ENCODE results near the gene BBS1. TPM values are rescaled to one million over a fixed set of nuclear protein-coding genes. Genes with fewer than 3 reads are reported as not detected.
"Not testable (repeated sequence)": the region's sequence is repeated elsewhere in the genome, so short reads cannot be mapped to it uniquely, and the experiment has no call there.

Gene BBS1
- total and polyA plus RNA-seq, 10 donors = 5.2 to 60.5 (median 30.2) TPM

- Histone ChIP-seq H3K4me3 (no peak overlapping the region), H3K4me1 (peaks cover 9 to 28% (median 20%) of the 10 kb centered on the region in 6 donors), H3K36me3 (peaks cover 0 to 90% (median 61%) of the 10 kb centered on the region in 6 donors), H3K27ac (no peak overlapping the region), H3K27me3 (replicated peaks in 1 of 7) (no peaks in the 10 kb centered on the region), H3K9me3 (no peaks in the 10 kb centered on the region)
- 84 to 93% (median 87%) methylated on average over 10 to 16 of the region's 16 CpGs for WGBS, 5 donors
- TF ChIP-seq POLR2A (IDR thresholded peaks at IDR 0.05) = no peak
- peak in 1 of 3 donors; percentile 47 for TF ChIP-seq POLR2AphosphoS5 (IDR thresholded peaks at IDR 0.05)
- DNase-seq = no peak
- intact Hi-C loops (cut with DNase I; ENCODE audit: low total_unique reads) = no loop called here
Observed at GRCh38 chr11:66539170-66539869, 28.9 kb downstream of the BBS1 start.

- Histone ChIP-seq H3K36me3 (peaks cover 0 to 86% (median 59%) of the 10 kb centered on the region in 6 donors), H3K9me3 (no peaks in the 10 kb centered on the region), H3K27me3 (replicated peaks in 1 of 7) (no peaks in the 10 kb centered on the region), H3K27ac (no peak overlapping the region), H3K4me1 (peaks cover 14 to 34% (median 25%) of the 10 kb centered on the region in 6 donors), H3K4me3 (no peak overlapping the region)
- WGBS, 5 donors = 89 to 96% (median 93%) methylated on average over 10 of the region's 10 CpGs
- TF ChIP-seq POLR2A (IDR thresholded peaks at IDR 0.05) (no peak), POLR2AphosphoS5 (IDR thresholded peaks at IDR 0.05) (peak in 1 of 3 donors; percentile 3), CTCF (IDR thresholded peaks at IDR 0.05 in 8 of 11, conservative IDR thresholded peaks at IDR 0.05 in 3 of 11) (no peak)
- DNase-seq = no peak
- intact Hi-C loops (cut with DNase I; ENCODE audit: low total_unique reads) = no loop called here
Observed at GRCh38 chr11:66539870-66540213, 29.4 kb downstream of the BBS1 start.

GRCh38 chr11:66540598-66540997 is 30.2 kb downstream of the BBS1 start:
- Histone ChIP-seq H3K36me3 (peaks cover 0 to 78% (median 59%) of the 10 kb centered on the region in 6 donors), H3K4me1 (peaks cover 20 to 41% (median 32%) of the 10 kb centered on the region in 6 donors)
- DNase-seq; H3K4me3 ChIP-seq; H3K27ac ChIP-seq; intact Hi-C loops (cut with DNase I; ENCODE audit: low total_unique reads); H3K9me3 ChIP-seq; H3K27me3 ChIP-seq (replicated peaks in 1 of 7): not testable (repeated sequence)
- WGBS, 5 donors = 64 to 87% (median 75%) methylated on average over 6 to 8 of the region's 8 CpGs

- H3K9me3 ChIP-seq = no peaks in the 10 kb centered on the region
- WGBS, 5 donors = 79 to 94% (median 84%) methylated on average over 4 of the region's 4 CpGs
- no peak overlapping the region for H3K27ac ChIP-seq
- H3K36me3 ChIP-seq = peaks cover 0 to 65% (median 47%) of the 10 kb centered on the region in 6 donors
- no peak for DNase-seq
- peaks cover 0 to 5% (median 0%) of the 10 kb centered on the region in 7 donors for H3K27me3 ChIP-seq (replicated peaks in 1 of 7)
- peaks cover 25 to 52% (median 40%) of the 10 kb centered on the region in 6 donors for H3K4me1 ChIP-seq
- intact Hi-C loops (cut with DNase I; ENCODE audit: low total_unique reads) = no loop called here
- TF ChIP-seq POLR2A (IDR thresholded peaks at IDR 0.05) = no peak
- H3K4me3 ChIP-seq = no peak overlapping the region
Observed at GRCh38 chr11:66541892-66542291, 31.5 kb downstream of the BBS1 start.

- Histone ChIP-seq H3K4me3 (no peak overlapping the region), H3K4me1 (peaks cover 25 to 56% (median 44%) of the 10 kb centered on the region in 6 donors), H3K27me3 (replicated peaks in 1 of 7) (peaks cover 0 to 8% (median 0%) of the 10 kb centered on the region in 7 donors), H3K27ac (peak overlapping the region in 1 of 8 donors; percentile 92), H3K36me3 (peaks cover 0 to 60% (median 45%) of the 10 kb centered on the region in 6 donors), H3K9me3 (no peaks in the 10 kb centered on the region)
- 65 to 92% (median 77%) methylated on average over 10 of the region's 10 CpGs for WGBS, 5 donors
- intact Hi-C loops (cut with DNase I; ENCODE audit: low total_unique reads) = no loop called here
- TF ChIP-seq POLR2AphosphoS5 (IDR thresholded peaks at IDR 0.05) (no peak), CTCF (IDR thresholded peaks at IDR 0.05 in 8 of 11, conservative IDR thresholded peaks at IDR 0.05 in 3 of 11) (no peak), POLR2A (IDR thresholded peaks at IDR 0.05) (no peak)
- no peak for DNase-seq
Observed at GRCh38 chr11:66542362-66542761, 31.9 kb downstream of the BBS1 start.
